HepG2 (cell line): Measurements from ENCODE around the gene ATP5F1C. TPM values are rescaled to one million over a fixed set of nuclear protein-coding genes. Genes with fewer than 3 reads are reported as not detected.

Source experiments
- AKAP8 ChIP-seq: sonication (generic); formaldehyde crosslinking; IDR thresholded peaks from 2 replicates; pipeline ENCODE4 v1.5.1; 2020; ENCODE audit warnings: mild to moderate bottlenecking, missing genetic modification reagents
- CENPT ChIP-seq: sonication (generic); formaldehyde crosslinking; IDR thresholded peaks from 2 replicates; pipeline ENCODE4 v1.8.0; 2022; ENCODE audit warnings: low read depth, mild to moderate bottlenecking, moderate library complexity, missing genetic modification reagents
- FOSL1 ChIP-seq: sonication (generic); formaldehyde crosslinking; IDR thresholded peaks from 2 replicates; pipeline ENCODE4 v1.9.0; 2021; ENCODE audit warnings: missing genetic modification reagents, borderline replicate concordance
- FOXO1 ChIP-seq: sonication (generic); formaldehyde crosslinking; IDR thresholded peaks from 2 replicates; pipeline ENCODE4 v1.4.0; 2020; ENCODE audit warnings: missing genetic modification reagents
- FOXO4 ChIP-seq: sonication (generic); formaldehyde crosslinking; conservative IDR thresholded peaks from 2 replicates; pipeline ENCODE4 v1.8.1; 2023; ENCODE audit warnings: missing genetic modification reagents
- IKZF4 ChIP-seq: sonication (generic); formaldehyde crosslinking; IDR thresholded peaks from 2 replicates; pipeline ENCODE4 v1.5.1; 2020; ENCODE audit warnings: borderline replicate concordance, mild to moderate bottlenecking, low read depth, missing genetic modification reagents; ENCODE audit errors: not compliant biosample characterization
- KMT2B ChIP-seq: IDR thresholded peaks from 2 replicates; pipeline ENCODE4 v1.6.1; 2016; ENCODE audit warnings: missing genetic modification reagents, missing compliant biosample characterization
- NR2F2 ChIP-seq: IDR thresholded peaks from 2 replicates; pipeline ENCODE4 v1.6.1; 2012; ENCODE audit warnings: low read depth, inconsistent platforms, borderline replicate concordance
- PCBP2 ChIP-seq: fragments of 200-400 bp; formaldehyde crosslinking; optimal IDR thresholded peaks from 2 replicates; pipeline ENCODE3; 2018; ENCODE audit warnings: low read length, low read depth; ENCODE audit not compliant: poor library complexity, severe bottlenecking
- SETDB1 ChIP-seq: sonication (generic); formaldehyde crosslinking; IDR thresholded peaks from 2 replicates; pipeline ENCODE4 v1.5.1; 2020; ENCODE audit warnings: missing genetic modification reagents, mild to moderate bottlenecking, borderline replicate concordance
- ZBTB37 ChIP-seq: sonication (generic); formaldehyde crosslinking; IDR thresholded peaks from 2 replicates; pipeline ENCODE4 v1.4.0; 2020; ENCODE audit warnings: mild to moderate bottlenecking, missing genetic modification reagents
- ZBTB39 ChIP-seq: sonication (generic); formaldehyde crosslinking; IDR thresholded peaks from 2 replicates; pipeline ENCODE4 v1.5.0; 2020; ENCODE audit warnings: missing genetic modification reagents
- ZBTB49 ChIP-seq: sonication (generic); formaldehyde crosslinking; IDR thresholded peaks from 2 replicates; pipeline ENCODE4 v1.4.0; 2020; ENCODE audit warnings: missing genetic modification reagents, borderline replicate concordance
- ZNF256 ChIP-seq: sonication (generic); formaldehyde crosslinking; conservative IDR thresholded peaks from 2 replicates; pipeline ENCODE4 v1.4.0; 2020; ENCODE audit warnings: missing genetic modification reagents
- ZNF34 ChIP-seq: sonication (generic); formaldehyde crosslinking; IDR thresholded peaks from 2 replicates; pipeline ENCODE4 v1.4.0; 2020; ENCODE audit warnings: mild to moderate bottlenecking, missing genetic modification reagents, borderline replicate concordance
- ZNF350 ChIP-seq: sonication (generic); formaldehyde crosslinking; IDR thresholded peaks from 2 replicates; pipeline ENCODE4 v1.4.0; 2020; ENCODE audit warnings: mild to moderate bottlenecking, low read depth, missing genetic modification reagents, borderline replicate concordance
- ZNF570 ChIP-seq: sonication (generic); formaldehyde crosslinking; IDR thresholded peaks from 2 replicates; pipeline ENCODE4 v1.4.0; 2020; ENCODE audit warnings: mild to moderate bottlenecking, missing genetic modification reagents, borderline replicate concordance
- polyA plus RNA-seq, 8 experiments: library from polyadenylated mRNA; depleted of rRNA in 3 of 8; stranded (reverse) in 7 of 8; unstranded in 1 of 8; fragments of >200 nt; fragmentation: Illumina TruSeq in 4 of 8; extraction: Trizol in 4 of 8; gene quantifications; 2 replicates each; pipeline versions ENCODE4 v1.2.1 to v1.2.3, GENCODE V29; 2011 to 2016; ENCODE audit warnings: low read depth in 4 of 8, missing spikeins in 1 of 8, mixed read lengths in 1 of 8; ENCODE audit not compliant: insufficient read depth in 1 of 8
- total RNA-seq, 5 experiments: library from RNA; depleted of rRNA; stranded (reverse); fragments of >200 nt; fragmentation: Illumina TruSeq; extraction: Trizol; gene quantifications; 2 replicates each; pipeline ENCODE4 v1.2.3, GENCODE V29; 2016; ENCODE audit warnings: low read depth in 1 of 5

The ATP5F1C gene
- total and polyA plus RNA-seq, 2 of the 13 experiments (the other 11 are each of a cell fraction or from before 2014, with no cell fraction given), result 407 to 416 TPM

- TF ChIP-seq FOXO4 (CRISPR knock-in tag), result no peak
- TF ChIP-seq AKAP8 (CRISPR knock-in tag), result peak; percentile 34; the same call in 1 of the 2 replicates
- no peak for TF ChIP-seq ZBTB49 (CRISPR knock-in tag)
- TF ChIP-seq KMT2B (CRISPR knock-in tag), result no peak; the same call in 1 of the 2 replicates
- no peak for TF ChIP-seq ZBTB39
- no peak for TF ChIP-seq NR2F2
- TF ChIP-seq ZNF570 (CRISPR knock-in tag), result no peak
- no peak; the same call in 1 of the 2 replicates for TF ChIP-seq FOXO1 (CRISPR knock-in tag)
- no peak for TF ChIP-seq FOSL1
- peak; percentile 19; the same call in 1 of the 2 replicates for TF ChIP-seq ZNF256 (CRISPR knock-in tag)
- TF ChIP-seq PCBP2, result no peak
- TF ChIP-seq CENPT (CRISPR knock-in tag), result 0 out of 2 replicates have a peak, but pooled peaks have one; percentile 48
- no peak for TF ChIP-seq SETDB1 (CRISPR knock-in tag)
- no peak for TF ChIP-seq ZNF34 (CRISPR knock-in tag)
- no peak for TF ChIP-seq ZBTB37 (CRISPR knock-in tag)
- TF ChIP-seq IKZF4 (CRISPR knock-in tag), result peak; percentile 16
- TF ChIP-seq ZNF350, result peak; percentile 76; the same call in 1 of the 2 replicates
These were observed at the start of gene ATP5F1C, which contains the start of gene KIN (continued) for GRCh38 chr10:7787857-7788638.
